Measurements from ENCODE around the gene TRIL.

The TRIL gene

DNA sequence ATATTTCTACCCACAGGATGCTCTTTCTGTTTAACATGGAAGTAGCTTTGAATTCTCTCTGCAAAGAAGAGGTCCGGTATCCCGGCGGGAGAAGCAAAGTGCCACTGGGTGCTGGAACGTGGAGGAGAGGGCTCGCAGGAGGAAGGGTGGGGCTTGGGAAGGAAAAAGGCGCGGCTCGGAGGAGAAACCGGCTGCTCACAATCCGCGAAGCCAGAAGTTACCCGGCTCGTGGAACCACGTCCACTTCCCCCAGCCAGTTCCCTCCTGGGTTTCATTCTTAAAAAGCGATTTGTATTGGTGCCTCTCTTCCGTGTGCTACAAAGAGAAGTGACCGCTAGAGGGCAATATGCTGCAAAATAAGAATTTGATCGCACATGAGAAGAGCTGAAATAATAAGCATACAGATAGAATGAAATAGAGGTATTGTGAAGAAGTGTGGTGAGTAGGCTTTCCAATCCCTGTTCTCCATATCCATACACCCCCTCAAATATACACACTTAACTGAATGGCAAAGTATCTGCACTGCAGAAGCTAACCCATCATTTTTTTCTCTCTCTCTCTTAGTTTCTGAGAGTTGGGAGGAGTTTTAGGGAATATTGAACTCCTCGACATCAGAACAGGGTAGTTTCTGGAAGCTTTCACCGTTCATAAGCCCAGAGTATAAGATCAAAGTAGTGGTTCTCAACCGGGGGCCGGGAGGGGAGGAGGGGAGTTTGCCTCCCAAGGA lies 31.1 kb downstream of the TRIL start:
- peak overlapping the region; percentile 63; the same call in 1 of the 2 replicates for H3K9ac ChIP-seq
- no peaks in the 10 kb centered on the region for H3K36me3 ChIP-seq (ENCODE audit: insufficient read depth)
- H3K4me2 ChIP-seq: peak overlapping the region; percentile 72
- no peaks in the 10 kb centered on the region for H4K20me1 ChIP-seq (ENCODE audit: insufficient read depth)
- no peaks in the 10 kb centered on the region for H3K79me2 ChIP-seq (ENCODE audit: insufficient read depth, low read depth)
- peak; percentile 92 for TF ChIP-seq CTCF (conservative IDR thresholded peaks at IDR 0.05; ENCODE audit: low read depth, low read length)
- H3K4me3 ChIP-seq (IDR thresholded peaks at IDR 0.05; ENCODE audit: insufficient read depth, low read depth, low read length): no peak overlapping the region
- no peak overlapping the region for H3K27ac ChIP-seq
- H3K4me1 ChIP-seq (ENCODE audit: low read depth, poor library complexity, severe bottlenecking): peaks cover 16% of the 10 kb centered on the region
- H3K27me3 ChIP-seq (ENCODE audit: insufficient read depth, low read depth): no peaks in the 10 kb centered on the region
- peak overlapping the region; percentile 97 for H2AFZ ChIP-seq (ENCODE audit: low read depth)

GRCh38 chr7:28922624-28923331 lies 35.4 kb downstream of the TRIL start:
- Histone ChIP-seq H3K4me1 (ENCODE audit: low read depth, poor library complexity, severe bottlenecking) (peaks cover 18% of the 10 kb centered on the region), H3K27ac (no peak overlapping the region)

DNA sequence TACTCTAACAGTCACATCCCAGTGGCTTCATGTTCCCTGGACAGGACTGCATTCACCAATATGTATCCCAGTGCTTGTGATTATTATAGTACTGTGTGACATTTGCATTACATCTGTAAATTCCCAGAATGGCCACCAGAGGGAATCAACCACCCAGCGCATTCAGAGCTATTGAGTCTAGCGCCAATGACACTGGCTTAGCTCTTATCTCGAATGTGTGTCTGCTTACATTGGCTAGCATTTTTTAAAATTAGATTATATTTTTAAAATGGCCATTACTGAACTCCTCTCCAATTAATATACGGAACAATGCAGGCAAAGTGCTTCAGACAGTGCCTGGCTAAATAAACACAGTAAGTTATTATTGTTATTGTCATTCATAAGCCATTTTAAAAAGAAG lies 36.3 kb downstream of the TRIL start:
- H3K27ac ChIP-seq: no peak overlapping the region
- H3K4me3 ChIP-seq (IDR thresholded peaks at IDR 0.05; ENCODE audit: insufficient read depth, low read depth, low read length): no peak overlapping the region
- no peaks in the 10 kb centered on the region for H3K79me2 ChIP-seq (ENCODE audit: insufficient read depth, low read depth)
- no peaks in the 10 kb centered on the region for H4K20me1 ChIP-seq (ENCODE audit: insufficient read depth)
- H3K36me3 ChIP-seq (ENCODE audit: insufficient read depth): no peaks in the 10 kb centered on the region
- peak overlapping the region; percentile 32; the same call in 1 of the 2 replicates for H2AFZ ChIP-seq (ENCODE audit: low read depth)
- no peaks in the 10 kb centered on the region for H3K27me3 ChIP-seq (ENCODE audit: insufficient read depth, low read depth)
- H3K4me1 ChIP-seq (ENCODE audit: low read depth, poor library complexity, severe bottlenecking): peaks cover 18% of the 10 kb centered on the region
- peak overlapping the region; percentile 49 for H3K4me2 ChIP-seq
- no peak overlapping the region for H3K9ac ChIP-seq
- peak; percentile 95 for TF ChIP-seq CTCF (conservative IDR thresholded peaks at IDR 0.05; ENCODE audit: low read depth, low read length)

More at GRCh38 chr7:28922624-28923331, 35.4 kb downstream of the TRIL start:
- Histone ChIP-seq H3K9ac (no peak overlapping the region), H3K36me3 (ENCODE audit: insufficient read depth) (no peaks in the 10 kb centered on the region), H3K27me3 (ENCODE audit: insufficient read depth, low read depth) (no peaks in the 10 kb centered on the region), H3K79me2 (ENCODE audit: insufficient read depth, low read depth) (no peaks in the 10 kb centered on the region), H3K4me3 (IDR thresholded peaks at IDR 0.05; ENCODE audit: insufficient read depth, low read depth, low read length) (no peak overlapping the region), H4K20me1 (ENCODE audit: insufficient read depth) (no peaks in the 10 kb centered on the region), H2AFZ (ENCODE audit: low read depth) (peak overlapping the region; percentile 32), H3K4me2 (peak overlapping the region; percentile 49)
- TF ChIP-seq CTCF (conservative IDR thresholded peaks at IDR 0.05; ENCODE audit: low read depth, low read length): peak; percentile 98

GRCh38 chr7:28920424-28920823 lies 37.7 kb downstream of the TRIL start:
- H3K27ac ChIP-seq: no peak overlapping the region

More at GRCh38 chr7:28920424-28920823, 37.7 kb downstream of the TRIL start:
- H3K9ac ChIP-seq: no peak overlapping the region
- H2AFZ ChIP-seq (ENCODE audit: low read depth): no peak overlapping the region
- no peaks in the 10 kb centered on the region for H3K79me2 ChIP-seq (ENCODE audit: insufficient read depth, low read depth)
- no peak overlapping the region for H3K4me3 ChIP-seq (IDR thresholded peaks at IDR 0.05; ENCODE audit: insufficient read depth, low read depth, low read length)
- no peaks in the 10 kb centered on the region for H4K20me1 ChIP-seq (ENCODE audit: insufficient read depth)
- no peak for TF ChIP-seq CTCF (conservative IDR thresholded peaks at IDR 0.05; ENCODE audit: low read depth, low read length)
- H3K36me3 ChIP-seq (ENCODE audit: insufficient read depth): no peaks in the 10 kb centered on the region
- no peak overlapping the region for H3K4me2 ChIP-seq
- no peaks in the 10 kb centered on the region for H3K27me3 ChIP-seq (ENCODE audit: insufficient read depth, low read depth)
- H3K4me1 ChIP-seq (ENCODE audit: low read depth, poor library complexity, severe bottlenecking): peaks cover 18% of the 10 kb centered on the region

All from KMS-11 (cell line).